ENCODE results near the gene SAMD4A. TPM values are rescaled to one million over a fixed set of nuclear protein-coding genes. Genes with fewer than 3 reads are reported as not detected.

SAMD4A gene
- polyA plus RNA-seq, 1 experiment: 13.4 TPM

DNA sequence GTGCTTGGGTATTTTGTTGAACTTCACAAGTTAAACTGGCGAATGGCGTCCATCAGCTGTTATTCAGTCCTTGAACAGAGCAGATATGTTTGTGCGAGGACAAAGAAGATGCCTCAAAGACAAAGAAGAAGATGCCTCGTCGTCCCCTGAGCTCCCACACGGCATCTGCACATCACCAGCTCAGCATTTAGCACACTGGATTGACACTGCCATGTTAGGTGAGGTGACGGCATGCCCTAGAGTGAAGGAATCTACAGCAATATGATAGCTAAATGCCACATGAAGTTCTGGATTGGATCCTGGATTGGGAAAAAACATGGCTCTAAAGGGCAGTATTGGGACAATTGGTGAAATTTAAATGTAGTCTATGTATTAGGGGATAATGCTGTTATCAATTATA lies 15.4 kb downstream of the SAMD4A start:
- no peak overlapping the region for H3K4me3 ChIP-seq (ENCODE audit: low read depth, low read length)
- H3K36me3 ChIP-seq (ENCODE audit: control insufficient read depth, insufficient read depth, low read length): peaks cover 2% of the 10 kb centered on the region
- TF ChIP-seq, protein P1, sequence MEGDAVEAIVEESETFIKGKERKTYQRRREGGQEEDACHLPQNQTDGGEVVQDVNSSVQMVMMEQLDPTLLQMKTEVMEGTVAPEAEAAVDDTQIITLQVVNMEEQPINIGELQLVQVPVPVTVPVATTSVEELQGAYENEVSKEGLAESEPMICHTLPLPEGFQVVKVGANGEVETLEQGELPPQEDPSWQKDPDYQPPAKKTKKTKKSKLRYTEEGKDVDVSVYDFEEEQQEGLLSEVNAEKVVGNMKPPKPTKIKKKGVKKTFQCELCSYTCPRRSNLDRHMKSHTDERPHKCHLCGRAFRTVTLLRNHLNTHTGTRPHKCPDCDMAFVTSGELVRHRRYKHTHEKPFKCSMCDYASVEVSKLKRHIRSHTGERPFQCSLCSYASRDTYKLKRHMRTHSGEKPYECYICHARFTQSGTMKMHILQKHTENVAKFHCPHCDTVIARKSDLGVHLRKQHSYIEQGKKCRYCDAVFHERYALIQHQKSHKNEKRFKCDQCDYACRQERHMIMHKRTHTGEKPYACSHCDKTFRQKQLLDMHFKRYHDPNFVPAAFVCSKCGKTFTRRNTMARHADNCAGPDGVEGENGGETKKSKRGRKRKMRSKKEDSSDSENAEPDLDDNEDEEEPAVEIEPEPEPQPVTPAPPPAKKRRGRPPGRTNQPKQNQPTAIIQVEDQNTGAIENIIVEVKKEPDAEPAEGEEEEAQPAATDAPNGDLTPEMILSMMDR (IDR thresholded peaks at IDR 0.05; ENCODE audit: insufficient read depth, low read depth, low read length): no peak
- POLR2A ChIA-PET: no interaction called here
- no peak for DNase-seq (ENCODE audit: low read depth)
- CTCF ChIA-PET: interaction anchor here (1.2 to 1.8 kb wide), 4 partner anchors 15 to 67 kb away, joined by 3 to 4 read pairs (median 4); partner anchors contain the start of gene SAMD4A
- no peaks in the 10 kb centered on the region for H3K27me3 ChIP-seq (ENCODE audit: control insufficient read depth, insufficient read depth, low read length)

DNA sequence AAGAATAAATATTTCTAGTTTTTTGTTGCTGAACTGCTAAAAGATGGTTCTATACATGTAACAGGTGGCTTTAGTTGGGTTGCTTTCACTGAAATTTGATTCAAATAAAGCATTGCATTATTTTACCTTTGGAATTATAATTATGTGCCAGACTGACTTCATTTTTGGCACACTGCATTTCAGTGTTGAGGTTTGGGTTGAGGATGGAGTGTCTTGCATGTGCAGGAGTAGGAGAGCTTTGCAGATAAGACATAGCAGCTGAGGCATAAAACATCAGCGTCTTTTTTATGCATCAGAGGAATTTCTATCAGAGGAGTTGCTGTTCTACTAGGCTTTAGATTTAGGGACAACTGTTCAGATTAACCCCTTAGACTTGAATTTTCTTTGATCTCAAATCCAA lies 17.2 kb downstream of the SAMD4A start:
- Histone ChIP-seq H3K27me3 (ENCODE audit: control insufficient read depth, insufficient read depth, low read length) (no peaks in the 10 kb centered on the region), H3K4me3 (ENCODE audit: low read depth, low read length) (no peak overlapping the region), H3K36me3 (ENCODE audit: control insufficient read depth, insufficient read depth, low read length) (peaks cover 2% of the 10 kb centered on the region)
- no peak for DNase-seq (ENCODE audit: low read depth)
- ChIA-PET POLR2A (no interaction called here), CTCF (interaction anchor here (1.8 to 2.0 kb wide), 2 partner anchors 15 to 190 kb away, joined by 4 to 7 read pairs; no protein-coding TSS in a partner anchor)
- TF ChIP-seq, protein P1 (IDR thresholded peaks at IDR 0.05; ENCODE audit: insufficient read depth, low read depth, low read length): no peak

DNA sequence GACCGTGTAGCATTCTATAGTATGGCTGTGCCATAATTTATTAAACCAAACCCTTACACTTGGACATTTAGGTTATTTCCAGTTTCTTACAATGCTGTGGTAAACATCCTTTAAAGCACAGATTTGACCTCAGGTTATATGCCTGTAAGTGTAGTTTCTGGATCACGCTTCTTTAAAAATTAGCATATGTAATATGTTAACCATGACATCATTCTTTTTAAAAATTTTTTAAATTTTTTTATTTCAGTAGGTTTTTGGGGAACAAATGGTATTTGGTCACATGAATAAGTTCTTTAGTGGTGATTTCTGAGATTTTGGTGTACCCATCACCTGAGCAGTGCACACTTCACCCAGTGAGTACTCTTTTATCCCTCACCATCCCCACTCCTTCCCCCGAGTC lies 18.3 kb downstream of the SAMD4A start:
- ChIA-PET POLR2A (no interaction called here), CTCF (no interaction called here)
- Histone ChIP-seq H3K27me3 (ENCODE audit: control insufficient read depth, insufficient read depth, low read length) (no peaks in the 10 kb centered on the region), H3K36me3 (ENCODE audit: control insufficient read depth, insufficient read depth, low read length) (peaks cover 2% of the 10 kb centered on the region), H3K4me3 (ENCODE audit: low read depth, low read length) (no peak overlapping the region)
- TF ChIP-seq, protein P1 (IDR thresholded peaks at IDR 0.05; ENCODE audit: insufficient read depth, low read depth, low read length): no peak
- no peak for DNase-seq (ENCODE audit: low read depth)

DNA sequence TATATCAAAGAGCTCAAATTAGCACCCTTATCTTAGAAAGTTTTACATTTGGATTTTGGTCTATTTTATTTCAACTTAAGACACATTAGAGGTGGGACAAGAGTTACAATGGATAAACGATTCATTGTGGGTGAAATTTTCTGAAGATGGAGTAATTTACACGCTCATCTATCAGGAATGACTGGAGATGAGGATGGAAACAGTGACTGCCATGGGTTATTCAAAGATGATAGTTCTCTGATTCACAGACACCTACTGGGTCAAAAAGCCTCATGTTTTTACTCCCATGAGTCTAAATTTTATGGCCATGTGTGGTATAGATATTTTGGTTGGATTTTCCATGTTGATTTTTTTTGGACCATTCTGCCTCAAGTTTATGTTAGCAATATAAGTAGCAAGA lies 22.1 kb downstream of the SAMD4A start:
- ChIA-PET CTCF (interaction anchor here (1.0 kb wide), 1 partner anchor 65 kb away, joined by 3 read pairs; no protein-coding TSS in a partner anchor), POLR2A (no interaction called here)
- no peaks in the 10 kb centered on the region for H3K27me3 ChIP-seq (ENCODE audit: control insufficient read depth, insufficient read depth, low read length)
- no peak overlapping the region for H3K4me3 ChIP-seq (ENCODE audit: low read depth, low read length)
- H3K36me3 ChIP-seq (ENCODE audit: control insufficient read depth, insufficient read depth, low read length): no peaks in the 10 kb centered on the region
- TF ChIP-seq, protein P1 (IDR thresholded peaks at IDR 0.05; ENCODE audit: insufficient read depth, low read depth, low read length): no peak
- DNase-seq (ENCODE audit: low read depth): no peak

DNA sequence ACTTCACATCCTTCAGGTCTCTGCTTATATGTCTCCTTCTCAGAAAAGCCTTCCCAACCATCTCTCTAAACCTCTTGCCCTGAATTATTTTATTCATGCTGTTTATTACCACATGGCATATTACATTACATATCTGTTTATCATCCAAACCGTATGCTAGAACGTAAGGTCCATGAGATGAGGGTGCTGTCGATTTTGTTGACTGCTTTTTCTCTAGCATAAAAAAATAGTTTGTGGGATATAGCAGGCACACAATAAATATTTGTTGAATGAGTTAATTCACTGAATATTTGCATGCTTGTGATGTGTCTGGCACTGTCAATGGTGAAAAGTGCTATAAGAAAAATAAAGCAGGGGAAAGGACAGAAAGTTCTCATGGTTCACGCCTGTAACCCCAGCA lies 22.9 kb downstream of the SAMD4A start:
- H3K27me3 ChIP-seq (ENCODE audit: control insufficient read depth, insufficient read depth, low read length): no peaks in the 10 kb centered on the region
- no peak for DNase-seq (ENCODE audit: low read depth)
- H3K36me3 ChIP-seq (ENCODE audit: control insufficient read depth, insufficient read depth, low read length): no peaks in the 10 kb centered on the region
- POLR2A ChIA-PET: no interaction called here
- CTCF ChIA-PET: interaction anchor here (1.1 to 1.4 kb wide), 2 partner anchors 110 to 183 kb away, joined by 3 to 5 read pairs; no protein-coding TSS in a partner anchor
- no peak overlapping the region for H3K4me3 ChIP-seq (ENCODE audit: low read depth, low read length)
- TF ChIP-seq, protein P1 (IDR thresholded peaks at IDR 0.05; ENCODE audit: insufficient read depth, low read depth, low read length): no peak

Measured in BJ (cell line).